GM23338 (cell line): ENCODE data around the gene TELO2. TPM values are rescaled to one million over a fixed set of nuclear protein-coding genes. Genes with fewer than 3 reads are reported as not detected.

Experiments used
- ATAC-seq: fragments of 200-7000 bp; cut with Tn5 transposase; 3 replicates; pipeline ENCODE4 v1.9.1; 2020
- DNase-seq: peaks from one replicate; pipeline ENCODE4 v3.0.0-alpha.2; 2015; ENCODE audit warnings: low spot score
- H2AFZ ChIP-seq: fragments of 200-600 bp; sonication (generic); 2 replicates; pipeline ENCODE4 v1.8.0; 2016; ENCODE audit warnings: antibody characterized with exemption, mild to moderate bottlenecking, moderate library complexity
- H3F3A ChIP-seq: fragments of 200-600 bp; sonication (generic); replicated peaks from 2 replicates; pipeline ENCODE4 v1.8.0; 2017; ENCODE audit warnings: antibody characterized with exemption, mixed run types, low read depth
- H3K27ac ChIP-seq: fragments of 200-600 bp; sonication (generic); 2 replicates; pipeline ENCODE4 v1.6.1; 2016; ENCODE audit warnings: low read depth
- H3K27me3 ChIP-seq: fragments of 200-600 bp; sonication (generic); 2 replicates; pipeline ENCODE4 v1.8.0; 2016; ENCODE audit warnings: mild to moderate bottlenecking, mixed run types, moderate library complexity; ENCODE audit not compliant: insufficient read depth
- H3K36me3 ChIP-seq: fragments of 200-600 bp; sonication (generic); 2 replicates; pipeline ENCODE4 v1.8.0; 2016; ENCODE audit warnings: mild to moderate bottlenecking; ENCODE audit not compliant: insufficient read depth
- H3K4me1 ChIP-seq: fragments of 200-600 bp; sonication (generic); 2 replicates; pipeline ENCODE4 v1.8.0; 2016; ENCODE audit warnings: mild to moderate bottlenecking, moderate library complexity; ENCODE audit not compliant: insufficient read depth
- H3K4me2 ChIP-seq: fragments of 200-600 bp; sonication (generic); 2 replicates; pipeline ENCODE4 v1.7.1; 2017; ENCODE audit warnings: mixed run types
- H3K4me3 ChIP-seq: fragments of 200-600 bp; sonication (generic); 2 replicates; pipeline ENCODE4 v1.6.1; 2016; ENCODE audit warnings: mixed run types
- H3K79me2 ChIP-seq: fragments of 200-600 bp; sonication (generic); replicated peaks from 2 replicates; pipeline ENCODE4 v1.8.0; 2017; ENCODE audit warnings: mild to moderate bottlenecking; ENCODE audit not compliant: insufficient read depth
- H3K9me2 ChIP-seq: fragments of 200-600 bp; sonication (generic); 2 replicates; pipeline ENCODE4 v1.8.0; 2017; ENCODE audit not compliant: insufficient read depth
- H4K20me1 ChIP-seq: fragments of 200-600 bp; sonication (generic); replicated peaks from 2 replicates; pipeline ENCODE4 v1.8.0; 2017; ENCODE audit warnings: mild to moderate bottlenecking; ENCODE audit not compliant: insufficient read depth
- H3K27ac Mint-ChIP-seq: 2 replicates; pipeline ENCODE4 v1.8.0; 2020; ENCODE audit warnings: inconsistent platforms, mild to moderate bottlenecking, moderate library complexity, mixed read lengths
- H3K27me3 Mint-ChIP-seq: 3 replicates; pipeline ENCODE4 v1.8.0; 2022; ENCODE audit warnings: low read depth, mild to moderate bottlenecking, moderate library complexity, mixed read lengths, inconsistent platforms; ENCODE audit not compliant: insufficient read depth, poor library complexity
- H3K36me3 Mint-ChIP-seq: 3 replicates; pipeline ENCODE4 v1.8.0; 2021; ENCODE audit warnings: low read depth, mild to moderate bottlenecking, inconsistent platforms, moderate library complexity, mixed read lengths
- H3K4me1 Mint-ChIP-seq: 3 replicates; pipeline ENCODE4 v1.8.0; 2020; ENCODE audit warnings: mild to moderate bottlenecking, inconsistent platforms, mixed read lengths
- H3K4me3 Mint-ChIP-seq: 3 replicates; pipeline ENCODE4 v1.8.0; 2021; ENCODE audit warnings: moderate library complexity, mild to moderate bottlenecking, inconsistent platforms, mixed read lengths
- H3K9me3 Mint-ChIP-seq: 3 replicates; pipeline ENCODE4 v1.8.0; 2020; ENCODE audit warnings: moderate library complexity, mild to moderate bottlenecking, inconsistent platforms, mixed read lengths
- CREB1 ChIP-seq: fragments of 250-450 bp; sonication (Bioruptor Pico); IDR thresholded peaks from 2 replicates; pipeline ENCODE4 v1.5.0; 2020; ENCODE audit warnings: low read depth, mild to moderate bottlenecking, moderate library complexity
- CTCF ChIP-seq, 2 experiments: fragments of 200-600 bp in 1 of 2; sonication (generic) in 1 of 2; conservative IDR thresholded peaks; 2 replicates each; pipeline versions ENCODE4 v1.5.1 to v1.6.1; 2016 to 2017; ENCODE audit warnings: antibody characterized with exemption in 2 of 2, low read depth in 2 of 2, mild to moderate bottlenecking in 2 of 2, moderate library complexity in 1 of 2
- ETS1 ChIP-seq: IDR thresholded peaks from 2 replicates; pipeline ENCODE4 v1.6.1; 2016; ENCODE audit warnings: antibody characterized with exemption
- EZH2 ChIP-seq: fragments of 200-600 bp; sonication (generic); IDR thresholded peaks from one replicate; pipeline ENCODE4 v1.8.0; 2017; ENCODE audit warnings: antibody characterized with exemption, mild to moderate bottlenecking, low read depth; ENCODE audit not compliant: unreplicated experiment
- EZH2phosphoT487 ChIP-seq: fragments of 200-600 bp; sonication (generic); IDR thresholded peaks from one replicate; pipeline ENCODE4 v1.8.1; 2018; ENCODE audit warnings: antibody characterized with exemption; ENCODE audit not compliant: unreplicated experiment
- JUNB ChIP-seq: IDR thresholded peaks from one replicate; pipeline ENCODE4 v1.6.1; 2016; ENCODE audit warnings: antibody characterized with exemption; ENCODE audit not compliant: unreplicated experiment
- NANOG ChIP-seq: IDR thresholded peaks from 2 replicates; pipeline ENCODE4 v1.6.1; 2016; ENCODE audit warnings: antibody characterized with exemption, borderline replicate concordance
- POLR2AphosphoS5 ChIP-seq: IDR thresholded peaks from 2 replicates; pipeline ENCODE4 v1.6.1; 2016; ENCODE audit warnings: antibody characterized with exemption, low read depth
- REST ChIP-seq: IDR thresholded peaks from one replicate; pipeline ENCODE4 v1.6.1; 2018; ENCODE audit warnings: antibody characterized with exemption; ENCODE audit not compliant: unreplicated experiment
- STAT1 ChIP-seq: IDR thresholded peaks from one replicate; pipeline ENCODE4 v1.6.1; 2016; ENCODE audit warnings: antibody characterized with exemption; ENCODE audit not compliant: unreplicated experiment
- ZNF114 ChIP-seq: fragments of 250-450 bp; sonication (Bioruptor Pico); IDR thresholded peaks from 2 replicates; pipeline ENCODE4 v1.5.0; 2020; ENCODE audit warnings: mild to moderate bottlenecking, moderate library complexity
- ZNF331 ChIP-seq: fragments of 250-450 bp; sonication (Bioruptor Pico); IDR thresholded peaks from 2 replicates; pipeline ENCODE4 v1.5.0; 2020; ENCODE audit warnings: low read depth, mild to moderate bottlenecking, moderate library complexity
- ZNF462 ChIP-seq: fragments of 250-450 bp; sonication (Bioruptor Pico); IDR thresholded peaks from 2 replicates; pipeline ENCODE4 v1.5.0; 2020; ENCODE audit warnings: mild to moderate bottlenecking, moderate library complexity
- polyA plus RNA-seq: library from polyadenylated mRNA; unstranded; fragments of >200 nt; fragmentation: Nextera tagmentation; extraction: Ambion mirVana; gene quantifications from 2 replicates; pipeline ENCODE4 v1.2.1, GENCODE V29; 2016
- total RNA-seq: library from RNA; depleted of rRNA; stranded (reverse); fragments of >200 nt; shearing (Covaris generic); gene quantifications from 2 replicates; pipeline ENCODE4 v1.2.3, GENCODE V29; 2014

Gene TELO2
- total and polyA plus RNA-seq, 2 experiments from 2014 or later = 45.4 to 76.0 TPM

- DNase-seq (no peak), ATAC-seq (no peak)
- Histone ChIP-seq H3K9me2 (no peaks in the 10 kb centered on the region), H3K27me3 (no peaks in the 10 kb centered on the region), H4K20me1 (no peaks in the 10 kb centered on the region), H3K4me3 (no peak overlapping the region), H3K4me1 (no peaks in the 10 kb centered on the region), H3K36me3 (no peaks in the 10 kb centered on the region), H3K27ac (no peak overlapping the region), H3K4me2 (no peak overlapping the region), H3K79me2 (no peaks in the 10 kb centered on the region), H2AFZ (no peak overlapping the region), H3F3A (no peaks in the 10 kb centered on the region)
- H3K9me3 Mint-ChIP-seq = no peaks in the 10 kb centered on the region
- peaks cover 6% of the 10 kb centered on the region for H3K27me3 Mint-ChIP-seq
- H3K36me3 Mint-ChIP-seq = no peaks in the 10 kb centered on the region; the same call in 2 of the 3 replicates
- peak overlapping the region; percentile 65; the same call in 1 of the 2 replicates for H3K27ac Mint-ChIP-seq
- no peak overlapping the region for H3K4me3 Mint-ChIP-seq
- TF ChIP-seq EZH2 (no peak), ZNF462 (no peak), REST (no peak), NANOG (no peak), POLR2AphosphoS5 (no peak), ZNF114 (CRISPR knock-in tag) (no peak), STAT1 (no peak), EZH2phosphoT487 (no peak), CREB1 (no peak), CTCF (conservative IDR thresholded peaks at IDR 0.05; ENCODE audit: low read depth in 2 of 2) (no peak), ETS1 (no peak), ZNF331 (no peak), JUNB (no peak)
- H3K4me1 Mint-ChIP-seq = peaks cover 2% of the 10 kb centered on the region; the same call in 1 of the 3 replicates
These were observed 37.3 kb downstream of the TELO2 start for GRCh38 chr16:1530349-1530882.
